Fibroblast of pulmonary artery (primary cell): ENCODE results near the gene EIF4G3.

Experiments
- DNase-seq: peaks from one replicate; pipeline ENCODE4 v3.0.0-alpha.2; 2010; ENCODE audit warnings: low read depth
- H3K4me3 ChIP-seq: replicated peaks from 2 replicates; pipeline ENCODE4 v1.5.1; 2011; ENCODE audit warnings: low read depth, mild to moderate bottlenecking, control low read depth, low read length, moderate library complexity
- TF ChIP-seq, protein P1 (sequence below): IDR thresholded peaks from 2 replicates; pipeline ENCODE4 v1.5.1; 2011; ENCODE audit warnings: mild to moderate bottlenecking, control low read depth, low read length, inconsistent platforms; ENCODE audit errors: missing control alignments

The EIF4G3 gene

DNA sequence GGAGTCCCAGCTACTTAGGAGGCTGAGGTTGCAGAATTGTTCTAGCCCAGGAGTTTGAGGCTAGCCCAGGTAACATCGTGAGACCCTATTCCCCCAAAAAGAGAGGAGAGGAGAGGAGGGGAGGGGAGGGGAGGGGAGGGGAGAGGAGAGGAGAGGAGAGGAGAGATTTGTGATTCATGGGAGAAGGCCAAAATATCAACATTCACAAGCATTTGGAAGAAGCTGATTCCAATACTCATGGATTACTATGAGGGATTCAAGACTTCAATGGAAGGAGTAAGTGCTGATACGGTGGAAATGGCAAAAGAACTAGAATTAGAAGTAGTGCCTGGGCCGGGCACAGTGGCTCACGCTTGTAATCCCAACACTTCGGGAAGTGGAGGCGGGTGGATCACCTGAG is 187.8 kb downstream of the EIF4G3 start:
- H3K4me3 ChIP-seq = no peak overlapping the region
- no peak for DNase-seq
- TF ChIP-seq, protein P1, sequence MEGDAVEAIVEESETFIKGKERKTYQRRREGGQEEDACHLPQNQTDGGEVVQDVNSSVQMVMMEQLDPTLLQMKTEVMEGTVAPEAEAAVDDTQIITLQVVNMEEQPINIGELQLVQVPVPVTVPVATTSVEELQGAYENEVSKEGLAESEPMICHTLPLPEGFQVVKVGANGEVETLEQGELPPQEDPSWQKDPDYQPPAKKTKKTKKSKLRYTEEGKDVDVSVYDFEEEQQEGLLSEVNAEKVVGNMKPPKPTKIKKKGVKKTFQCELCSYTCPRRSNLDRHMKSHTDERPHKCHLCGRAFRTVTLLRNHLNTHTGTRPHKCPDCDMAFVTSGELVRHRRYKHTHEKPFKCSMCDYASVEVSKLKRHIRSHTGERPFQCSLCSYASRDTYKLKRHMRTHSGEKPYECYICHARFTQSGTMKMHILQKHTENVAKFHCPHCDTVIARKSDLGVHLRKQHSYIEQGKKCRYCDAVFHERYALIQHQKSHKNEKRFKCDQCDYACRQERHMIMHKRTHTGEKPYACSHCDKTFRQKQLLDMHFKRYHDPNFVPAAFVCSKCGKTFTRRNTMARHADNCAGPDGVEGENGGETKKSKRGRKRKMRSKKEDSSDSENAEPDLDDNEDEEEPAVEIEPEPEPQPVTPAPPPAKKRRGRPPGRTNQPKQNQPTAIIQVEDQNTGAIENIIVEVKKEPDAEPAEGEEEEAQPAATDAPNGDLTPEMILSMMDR = no peak

DNA sequence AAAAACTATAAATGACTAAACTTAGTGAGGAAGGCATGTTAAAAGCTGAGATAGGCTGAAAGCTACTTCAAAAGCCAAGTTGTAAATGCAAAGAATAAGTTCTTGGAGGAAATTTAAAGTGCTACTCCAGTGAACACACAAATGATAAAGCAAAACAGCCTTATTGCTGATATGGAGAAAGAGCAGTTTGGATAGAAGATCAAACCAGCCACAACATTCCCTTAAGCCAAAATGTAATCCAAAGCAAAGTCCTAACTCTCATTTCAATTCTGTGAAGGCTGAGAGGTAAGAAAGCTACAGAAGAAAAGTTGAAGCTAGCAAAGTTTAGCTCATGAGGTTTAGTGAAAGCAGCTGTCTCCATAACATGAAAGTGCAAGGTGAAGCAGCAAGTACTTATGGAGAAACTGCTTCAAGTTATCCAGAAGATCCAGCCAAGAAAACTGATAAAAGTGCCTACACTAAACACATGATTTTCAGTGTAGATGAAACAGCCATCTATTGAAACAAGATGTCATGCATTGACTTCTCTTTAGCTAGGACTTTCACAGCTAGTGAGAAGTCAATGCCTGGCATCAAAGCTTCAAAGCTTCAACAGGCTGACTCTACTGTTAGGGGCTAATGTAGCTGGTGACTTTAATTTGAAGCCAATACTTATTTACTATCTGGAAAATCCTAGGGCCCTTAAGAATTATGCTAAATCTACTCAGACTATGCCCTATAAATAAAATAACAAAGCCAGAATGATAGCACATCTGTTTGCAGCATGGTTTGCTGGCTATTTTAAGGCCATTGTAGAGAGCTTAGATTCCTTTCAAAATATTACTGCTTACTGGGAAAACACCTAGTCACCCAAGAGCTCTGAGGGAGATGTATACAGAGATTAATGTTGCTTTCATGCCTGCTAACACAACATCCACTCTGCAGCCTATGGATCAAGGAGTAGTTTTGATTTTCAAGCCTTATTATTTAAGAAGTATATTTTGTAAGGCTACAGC is 188.6 kb downstream of the EIF4G3 start:
- no peak overlapping the region for H3K4me3 ChIP-seq
- TF ChIP-seq, protein P1 = no peak
- DNase-seq = no peak

DNA sequence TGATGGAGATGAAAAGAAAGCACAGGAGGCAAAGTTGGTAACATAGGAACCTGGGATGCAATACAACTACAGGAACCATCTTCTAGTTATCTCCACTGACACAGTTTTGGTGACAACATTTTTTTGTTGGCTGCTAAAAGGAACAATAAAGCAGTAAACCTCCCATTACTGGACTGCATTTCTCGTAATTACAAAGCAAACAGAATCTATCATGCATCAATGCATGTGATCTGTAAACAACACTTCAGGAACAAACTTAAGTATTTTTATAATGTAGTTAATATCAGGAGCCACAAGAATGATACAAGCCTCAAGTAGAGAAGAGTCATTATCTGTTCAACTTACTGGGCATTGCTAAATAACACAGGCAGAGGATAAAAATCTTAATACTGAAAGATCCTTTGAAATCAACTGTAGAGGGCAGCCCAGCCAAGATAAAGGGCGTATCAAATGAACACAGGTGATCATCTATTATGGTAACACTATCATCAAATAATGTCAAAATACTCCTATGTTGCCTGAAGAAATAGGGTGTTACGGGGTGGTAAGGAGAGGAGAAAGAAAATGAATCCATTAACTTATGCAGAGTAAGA is 193.3 kb downstream of the EIF4G3 start:
- TF ChIP-seq, protein P1 = no peak
- H3K4me3 ChIP-seq = no peak overlapping the region
- DNase-seq = no peak

DNA sequence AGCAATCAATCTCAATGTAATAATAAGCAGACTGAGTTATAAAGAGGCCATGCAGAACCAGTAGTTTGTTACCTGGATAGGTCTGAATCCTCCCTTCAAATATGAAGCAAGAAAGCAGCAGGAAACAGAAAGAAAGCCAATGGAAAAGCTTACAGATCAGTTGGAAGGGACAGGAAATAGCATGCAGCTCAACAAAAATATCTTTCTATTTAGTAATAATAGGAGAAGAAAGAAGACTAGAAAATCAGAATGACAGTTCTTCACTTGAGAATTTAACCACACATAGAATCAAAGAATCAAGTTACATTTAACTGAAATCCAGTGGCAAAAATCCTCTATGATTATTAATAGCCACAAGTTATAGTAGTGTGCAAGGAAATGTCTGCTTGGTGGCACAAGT is 194.4 kb downstream of the EIF4G3 start:
- TF ChIP-seq, protein P1 = no peak
- DNase-seq = peak; percentile 46
- H3K4me3 ChIP-seq = no peak overlapping the region

DNA sequence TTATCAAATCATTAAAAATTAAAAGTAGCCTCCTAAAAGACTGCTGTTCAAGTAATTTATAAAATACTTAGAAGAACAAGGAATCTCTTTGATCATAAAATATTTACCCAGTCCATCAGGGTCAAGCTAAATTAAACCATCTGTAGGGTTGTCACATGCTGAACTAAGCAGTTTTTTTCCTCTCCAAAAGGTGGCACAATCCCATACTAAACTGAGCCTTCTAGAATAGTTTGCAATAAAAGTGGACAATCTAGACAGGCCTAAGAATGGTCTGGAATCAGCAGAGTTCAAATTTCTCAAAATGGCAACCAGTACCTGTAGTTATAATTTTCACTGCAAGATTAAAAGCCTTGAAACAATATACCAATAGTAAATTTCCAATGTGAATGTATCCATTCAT is 194.8 kb downstream of the EIF4G3 start:
- H3K4me3 ChIP-seq = no peak overlapping the region
- TF ChIP-seq, protein P1 = peak; percentile 48
- peak; percentile 61 for DNase-seq

DNA sequence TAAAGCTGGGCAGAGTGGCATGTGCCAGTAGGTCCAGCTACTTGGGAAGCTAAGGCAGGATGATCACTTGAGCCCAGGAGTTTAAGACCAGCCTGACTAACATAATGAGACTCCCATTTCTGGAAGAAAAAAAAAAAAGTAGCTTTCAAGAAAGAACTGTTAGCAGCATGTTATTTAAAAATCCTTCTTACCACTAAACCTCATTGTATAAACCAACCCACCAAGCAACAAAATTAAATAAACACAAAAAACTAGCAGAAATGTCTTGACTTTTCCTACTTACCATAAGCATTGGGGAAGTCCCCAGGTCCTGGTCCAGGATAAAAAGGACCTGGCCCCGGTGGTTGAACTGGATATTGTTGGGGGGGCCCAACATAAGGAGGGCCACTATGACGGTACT is 196.6 kb downstream of the EIF4G3 start:
- DNase-seq = no peak
- H3K4me3 ChIP-seq = no peak overlapping the region
- TF ChIP-seq, protein P1 = no peak
